Activated B cell treated with CpG ODN at 0.5 μM for 24 hours (primary cell): ENCODE results near the gene CCT3. TPM values are rescaled to one million over a fixed set of nuclear protein-coding genes. Genes with fewer than 3 reads are reported as not detected.

Source experiments
- ATAC-seq: fragments of 200-7000 bp; cut with Tn5 transposase; one replicate; pipeline ENCODE4 v1.10.0; 2021; ENCODE audit warnings: low read depth, mild to moderate bottlenecking, moderate library complexity
- CTCF ChIA-PET: fragments of 350-600 bp; sonication (Branson Sonifier 250); formaldehyde crosslinking; loops from one replicate; lab custom pipeline; 2021; ENCODE audit warnings: antibody characterized with exemption; lab: Charles Lee
- POLR2A ChIA-PET: fragments of 350-600 bp; sonication (Branson Sonifier 250); formaldehyde crosslinking; loops from one replicate; lab custom pipeline; 2021; ENCODE audit warnings: antibody characterized with exemption; lab: Charles Lee
- DNase-seq: peaks from one replicate; pipeline ENCODE4 v3.0.0; 2022
- H3K27ac Mint-ChIP-seq: one replicate; pipeline ENCODE4 v1.8.0; 2020; ENCODE audit warnings: mixed read lengths
- H3K27me3 Mint-ChIP-seq: one replicate; pipeline ENCODE4 v1.8.0; 2021; ENCODE audit warnings: mixed read lengths
- H3K36me3 Mint-ChIP-seq: one replicate; pipeline ENCODE4 v1.8.0; 2021; ENCODE audit warnings: low read depth, mixed read lengths
- H3K4me1 Mint-ChIP-seq: one replicate; pipeline ENCODE4 v1.8.0; 2021; ENCODE audit warnings: mixed read lengths
- H3K4me3 Mint-ChIP-seq: one replicate; pipeline ENCODE4 v1.8.0; 2020; ENCODE audit warnings: mild to moderate bottlenecking, mixed read lengths
- H3K9me3 Mint-ChIP-seq: one replicate; pipeline ENCODE4 v1.8.0; 2020; ENCODE audit warnings: mixed read lengths
- intact Hi-C: fragments of 100-400 bp; cut with micrococcal nuclease; formaldehyde crosslinking; loops from one replicate; pipeline ENCODE4 v1.15.1; 2024
- total RNA-seq: library from RNA; stranded (reverse); gene quantifications from 2 replicates; pipeline ENCODE4 v1.2.3, GENCODE V29; 2022
- TF ChIP-seq, protein P1 (sequence below): fragments of 200-600 bp; IDR thresholded peaks from one replicate; pipeline ENCODE4 v1.8.0; 2022; ENCODE audit warnings: antibody characterized with exemption, mild to moderate bottlenecking

CCT3 gene
- total RNA-seq, 1 donor from 2014 or later = 260 TPM

DNA sequence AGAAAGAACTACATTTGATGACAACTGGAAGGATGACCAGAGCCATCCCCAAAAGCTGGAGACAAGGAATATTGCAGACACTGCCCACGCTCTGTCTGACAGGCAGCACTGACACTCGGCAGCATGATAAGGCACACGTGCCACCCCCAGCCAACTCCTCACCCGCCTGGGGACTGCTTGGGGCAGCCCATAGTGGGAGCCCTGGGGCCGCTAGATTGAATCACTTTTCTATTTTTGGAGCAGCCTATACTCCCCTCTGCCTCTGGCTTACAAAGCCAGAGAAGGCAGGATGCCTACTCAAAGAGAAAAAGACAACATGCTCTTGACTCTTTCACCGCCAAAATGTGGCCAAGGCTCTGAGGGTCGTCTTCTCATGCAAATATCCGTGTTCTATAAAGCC, 56.8 kb downstream of the CCT3 start:
- ChIA-PET POLR2A (interaction anchor here (0.6 to 1.3 kb wide), 6 partner anchors 50 to 460 kb away, joined by 3 to 13 read pairs (median 6); partner anchors contain the start of genes CCT3 and TSACC), CTCF (no interaction called here)
- Mint-ChIP-seq H3K9me3 (no peaks in the 10 kb centered on the region), H3K36me3 (peaks cover 46% of the 10 kb centered on the region), H3K27ac (peak overlapping the region; percentile 88), H3K4me3 (peak overlapping the region; percentile 93), H3K4me1 (peaks cover 40% of the 10 kb centered on the region), H3K27me3 (no peaks in the 10 kb centered on the region)
- peak; percentile 31 for ATAC-seq
- intact Hi-C loops = loop anchor here (5.0 kb wide), 2 partner anchors 36 to 69 kb away; partner anchors contain the start of gene PMF1
- TF ChIP-seq, protein P1, sequence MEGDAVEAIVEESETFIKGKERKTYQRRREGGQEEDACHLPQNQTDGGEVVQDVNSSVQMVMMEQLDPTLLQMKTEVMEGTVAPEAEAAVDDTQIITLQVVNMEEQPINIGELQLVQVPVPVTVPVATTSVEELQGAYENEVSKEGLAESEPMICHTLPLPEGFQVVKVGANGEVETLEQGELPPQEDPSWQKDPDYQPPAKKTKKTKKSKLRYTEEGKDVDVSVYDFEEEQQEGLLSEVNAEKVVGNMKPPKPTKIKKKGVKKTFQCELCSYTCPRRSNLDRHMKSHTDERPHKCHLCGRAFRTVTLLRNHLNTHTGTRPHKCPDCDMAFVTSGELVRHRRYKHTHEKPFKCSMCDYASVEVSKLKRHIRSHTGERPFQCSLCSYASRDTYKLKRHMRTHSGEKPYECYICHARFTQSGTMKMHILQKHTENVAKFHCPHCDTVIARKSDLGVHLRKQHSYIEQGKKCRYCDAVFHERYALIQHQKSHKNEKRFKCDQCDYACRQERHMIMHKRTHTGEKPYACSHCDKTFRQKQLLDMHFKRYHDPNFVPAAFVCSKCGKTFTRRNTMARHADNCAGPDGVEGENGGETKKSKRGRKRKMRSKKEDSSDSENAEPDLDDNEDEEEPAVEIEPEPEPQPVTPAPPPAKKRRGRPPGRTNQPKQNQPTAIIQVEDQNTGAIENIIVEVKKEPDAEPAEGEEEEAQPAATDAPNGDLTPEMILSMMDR = no peak
- DNase-seq = no peak

DNA sequence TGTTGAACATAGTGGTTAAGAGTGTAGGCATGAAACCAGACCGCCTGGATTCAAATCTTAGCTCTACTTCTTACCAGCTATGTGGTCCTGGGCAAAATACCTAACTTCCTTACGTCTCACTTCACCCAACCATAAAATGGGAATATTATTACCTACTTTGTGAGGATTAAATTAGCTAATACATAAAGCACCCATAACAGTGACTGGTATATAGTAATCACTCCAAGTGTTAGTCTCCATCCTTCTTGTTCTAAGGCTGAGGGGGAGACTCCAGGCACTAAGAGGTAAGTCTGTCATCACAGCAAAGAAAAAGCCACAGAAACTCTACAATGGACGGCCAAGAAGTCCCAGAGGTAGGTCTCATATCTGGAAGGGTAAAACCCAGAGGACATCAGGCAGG, 58.3 kb downstream of the CCT3 start:
- intact Hi-C loops = loop anchor here (5.0 kb wide), 2 partner anchors 37 to 68 kb away; partner anchors contain the start of gene PMF1
- POLR2A ChIA-PET = interaction anchor here (0.6 kb wide), 1 partner anchor 438 kb away, joined by 4 read pairs; no protein-coding TSS in a partner anchor
- H3K4me1 Mint-ChIP-seq = peaks cover 40% of the 10 kb centered on the region
- H3K36me3 Mint-ChIP-seq = peaks cover 54% of the 10 kb centered on the region
- CTCF ChIA-PET = interaction anchor here (0.9 kb wide), 1 partner anchor 290 kb away, joined by 3 read pairs; no protein-coding TSS in a partner anchor
- no peak overlapping the region for H3K4me3 Mint-ChIP-seq
- H3K27ac Mint-ChIP-seq = no peak overlapping the region
- no peaks in the 10 kb centered on the region for H3K9me3 Mint-ChIP-seq
- DNase-seq (no peak), ATAC-seq (no peak)
- H3K27me3 Mint-ChIP-seq = no peaks in the 10 kb centered on the region
- TF ChIP-seq, protein P1 = no peak

DNA sequence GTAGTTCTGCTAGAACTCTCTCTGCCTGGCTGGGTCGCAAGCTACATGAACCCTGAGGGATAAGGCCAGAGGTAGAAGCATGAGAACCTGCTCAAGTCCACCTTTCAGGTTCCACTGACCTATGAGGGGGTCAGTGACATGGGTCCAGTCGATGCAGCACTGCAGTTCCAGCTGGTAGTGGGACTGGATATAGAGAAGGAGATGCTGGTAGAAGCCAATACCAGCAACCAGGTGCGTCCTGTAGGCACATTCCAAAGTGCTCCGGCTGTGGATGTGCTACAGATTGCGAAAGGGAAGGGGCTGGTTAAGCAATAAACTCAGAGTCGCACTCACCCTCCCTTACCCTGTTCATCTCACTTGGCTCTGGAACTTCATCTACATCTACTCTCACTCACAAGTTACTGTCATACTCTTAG, 61.1 kb downstream of the CCT3 start:
- peaks cover 18% of the 10 kb centered on the region for H3K4me1 Mint-ChIP-seq
- intact Hi-C loops = no loop called here
- no peak for ATAC-seq
- H3K4me3 Mint-ChIP-seq = no peak overlapping the region
- H3K27me3 Mint-ChIP-seq = no peaks in the 10 kb centered on the region
- TF ChIP-seq, protein P1 = no peak
- no peaks in the 10 kb centered on the region for H3K9me3 Mint-ChIP-seq
- ChIA-PET POLR2A (no interaction called here), CTCF (no interaction called here)
- peaks cover 74% of the 10 kb centered on the region for H3K36me3 Mint-ChIP-seq
- H3K27ac Mint-ChIP-seq = no peak overlapping the region
- DNase-seq = no peak

GRCh38 chr1:156276532-156276931, 61.6 kb downstream of the CCT3 start:
- intact Hi-C loops = no loop called here
- peaks cover 15% of the 10 kb centered on the region for H3K4me1 Mint-ChIP-seq
- POLR2A ChIA-PET = interaction anchor here (0.7 kb wide), 1 partner anchor 293 kb away, joined by 6 read pairs; no protein-coding TSS in a partner anchor
- no peak for DNase-seq
- no peak overlapping the region for H3K4me3 Mint-ChIP-seq
- CTCF ChIA-PET = no interaction called here
- TF ChIP-seq, protein P1 = no peak
- H3K36me3 Mint-ChIP-seq = peaks cover 78% of the 10 kb centered on the region
- H3K27me3 Mint-ChIP-seq = no peaks in the 10 kb centered on the region
- no peak for ATAC-seq
- H3K9me3 Mint-ChIP-seq = no peaks in the 10 kb centered on the region
- no peak overlapping the region for H3K27ac Mint-ChIP-seq

DNA sequence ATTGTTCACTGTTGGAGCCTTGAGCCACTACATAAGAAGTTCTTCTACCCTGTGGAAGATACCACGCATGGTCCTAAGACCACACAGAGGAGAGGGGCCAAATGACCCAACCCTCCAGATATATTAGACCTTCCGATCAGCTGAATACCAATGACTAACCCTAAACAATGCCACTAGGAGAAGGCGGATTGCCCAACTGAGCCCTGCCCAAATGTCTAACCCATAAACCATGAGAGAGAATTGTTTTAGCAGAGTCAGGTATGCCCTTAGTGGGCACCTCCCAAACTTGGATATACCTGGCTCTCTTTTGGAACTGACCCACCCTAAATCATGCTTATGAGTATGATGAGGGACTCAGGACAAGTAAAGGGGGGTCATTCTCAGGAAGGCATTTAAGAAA, 67.8 kb downstream of the CCT3 start:
- Mint-ChIP-seq H3K4me3 (no peak overlapping the region), H3K27ac (no peak overlapping the region), H3K9me3 (no peaks in the 10 kb centered on the region), H3K36me3 (peaks cover 87% of the 10 kb centered on the region), H3K4me1 (no peaks in the 10 kb centered on the region), H3K27me3 (no peaks in the 10 kb centered on the region)
- ATAC-seq (no peak), DNase-seq (no peak)
- ChIA-PET POLR2A (interaction anchor here (0.7 to 1.3 kb wide), 2 partner anchors 49 to 57 kb away, joined by 3 to 4 read pairs; partner anchors contain the start of gene PMF1), CTCF (no interaction called here)
- TF ChIP-seq, protein P1 = no peak
- intact Hi-C loops = no loop called here
